NCI-H2029 (cell line): Measurements from ENCODE around the gene PCK2.

Source experiments
- DNase-seq: peaks from one replicate; lab custom pipeline; 2025; lab: John Stamatoyannopoulos, UW

PCK2 gene

DNA sequence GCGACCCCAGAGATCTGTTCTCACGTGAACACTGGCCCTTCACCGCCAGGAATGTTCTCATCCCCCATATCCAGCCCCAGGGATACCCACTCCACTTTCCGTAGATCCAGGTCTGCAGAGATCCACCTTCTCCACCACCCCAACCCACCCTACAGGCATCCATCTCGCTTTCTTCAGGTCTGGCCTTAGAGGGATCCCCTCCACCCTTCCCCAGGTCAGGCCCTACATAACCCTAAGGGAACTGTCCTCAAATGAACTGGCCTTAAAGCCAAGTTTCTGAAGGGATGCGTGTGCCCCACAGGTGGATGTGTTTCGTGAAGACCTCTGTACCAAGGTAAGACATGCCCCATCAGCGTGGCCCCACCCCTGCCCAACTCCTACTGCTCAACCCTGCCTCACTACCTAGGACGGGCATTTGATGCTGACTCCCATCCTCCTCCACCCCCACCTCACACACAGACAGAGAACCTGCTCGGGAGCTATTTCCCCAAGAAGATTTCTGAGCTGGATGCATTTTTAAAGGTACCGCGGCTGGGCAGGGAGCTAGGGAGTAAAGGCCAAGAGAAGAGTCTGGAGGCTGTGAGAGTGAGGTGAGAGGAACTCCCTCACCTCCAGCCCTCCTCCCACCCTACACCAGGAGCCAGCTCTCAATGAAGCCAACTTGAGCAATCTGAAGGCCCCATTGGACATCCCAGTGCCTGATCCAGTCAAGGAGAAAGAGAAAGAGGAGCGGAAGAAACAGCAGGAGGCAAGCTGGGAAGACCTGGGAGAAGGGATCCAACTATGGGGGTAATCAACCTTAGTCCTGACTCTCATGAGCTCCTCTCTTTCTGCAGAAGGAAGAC lies 42.8 kb downstream of the PCK2 start:
- no peak for DNase-seq

DNA sequence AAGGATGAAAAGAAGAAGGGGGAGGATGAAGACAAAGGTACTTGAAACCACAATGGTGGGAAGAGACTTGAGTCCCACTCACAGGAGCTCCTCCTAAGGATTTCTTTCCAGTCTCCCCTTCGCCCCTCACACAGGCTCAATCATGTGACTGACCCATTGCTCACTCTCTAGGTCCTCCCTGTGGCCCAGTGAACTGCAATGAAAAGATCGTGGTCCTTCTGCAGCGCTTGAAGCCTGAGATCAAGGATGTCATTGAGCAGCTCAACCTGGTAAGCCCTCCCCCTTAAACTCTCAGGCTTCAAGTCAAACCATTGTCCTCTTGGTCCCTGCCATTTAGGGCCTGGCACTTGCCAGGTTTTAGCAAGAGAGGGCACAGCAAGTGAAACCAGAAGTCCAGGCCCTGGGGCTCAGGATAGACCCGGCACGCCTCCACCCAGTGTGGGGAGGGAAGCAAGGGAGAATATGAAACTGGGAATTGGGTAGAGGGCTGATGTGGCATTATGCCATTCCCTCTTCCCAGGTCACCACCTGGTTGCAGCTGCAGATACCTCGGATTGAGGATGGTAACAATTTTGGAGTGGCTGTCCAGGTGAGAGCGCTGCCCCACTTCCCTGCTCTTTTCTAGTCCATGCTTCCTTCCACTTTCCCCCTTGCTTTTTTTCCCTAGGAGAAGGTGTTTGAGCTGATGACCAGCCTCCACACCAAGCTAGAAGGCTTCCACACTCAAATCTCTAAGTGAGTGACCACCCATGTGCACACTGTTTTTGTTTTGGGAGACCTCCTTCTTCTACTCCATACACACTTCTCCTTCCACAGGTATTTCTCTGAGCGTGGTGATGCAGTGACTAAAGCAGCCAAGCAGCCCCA lies 43.7 kb downstream of the PCK2 start:
- no peak for DNase-seq

DNA sequence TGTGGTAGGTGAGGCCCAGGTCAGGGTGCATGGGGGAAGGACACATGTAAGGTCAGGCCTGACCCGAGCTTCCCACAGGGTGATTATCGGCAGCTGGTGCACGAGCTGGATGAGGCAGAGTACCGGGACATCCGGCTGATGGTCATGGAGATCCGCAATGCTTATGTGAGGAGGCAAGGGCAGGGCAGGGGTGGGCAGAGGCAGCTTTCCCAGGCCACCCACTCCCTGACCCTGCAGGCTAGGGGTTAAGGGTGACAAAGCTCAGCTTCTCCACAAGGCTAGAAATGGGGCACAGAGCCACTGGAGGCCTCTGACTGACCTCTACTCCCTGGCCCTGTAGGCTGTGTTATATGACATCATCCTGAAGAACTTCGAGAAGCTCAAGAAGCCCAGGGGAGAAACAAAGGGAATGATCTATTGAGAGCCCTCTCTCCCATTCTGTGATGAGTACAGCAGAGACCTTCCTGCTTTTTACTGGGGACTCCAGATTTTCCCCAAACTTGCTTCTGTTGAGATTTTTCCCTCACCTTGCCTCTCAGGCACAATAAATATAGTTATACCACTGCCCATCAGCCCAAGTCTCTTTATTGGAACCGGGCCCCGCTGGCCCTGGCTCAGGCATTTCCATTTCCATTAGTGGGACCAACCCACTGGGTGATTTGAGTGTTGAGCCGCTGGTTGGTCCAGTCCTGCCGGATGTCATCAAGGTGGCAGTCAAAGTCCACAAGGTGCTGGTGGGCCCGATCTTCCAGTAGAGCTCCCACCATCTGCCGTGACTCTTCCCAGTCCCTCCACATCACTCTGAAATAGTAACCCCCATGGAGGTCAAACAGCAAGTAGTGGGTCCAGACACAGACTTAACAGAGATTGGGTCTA lies 44.5 kb downstream of the PCK2 start:
- DNase-seq, result no peak

DNA sequence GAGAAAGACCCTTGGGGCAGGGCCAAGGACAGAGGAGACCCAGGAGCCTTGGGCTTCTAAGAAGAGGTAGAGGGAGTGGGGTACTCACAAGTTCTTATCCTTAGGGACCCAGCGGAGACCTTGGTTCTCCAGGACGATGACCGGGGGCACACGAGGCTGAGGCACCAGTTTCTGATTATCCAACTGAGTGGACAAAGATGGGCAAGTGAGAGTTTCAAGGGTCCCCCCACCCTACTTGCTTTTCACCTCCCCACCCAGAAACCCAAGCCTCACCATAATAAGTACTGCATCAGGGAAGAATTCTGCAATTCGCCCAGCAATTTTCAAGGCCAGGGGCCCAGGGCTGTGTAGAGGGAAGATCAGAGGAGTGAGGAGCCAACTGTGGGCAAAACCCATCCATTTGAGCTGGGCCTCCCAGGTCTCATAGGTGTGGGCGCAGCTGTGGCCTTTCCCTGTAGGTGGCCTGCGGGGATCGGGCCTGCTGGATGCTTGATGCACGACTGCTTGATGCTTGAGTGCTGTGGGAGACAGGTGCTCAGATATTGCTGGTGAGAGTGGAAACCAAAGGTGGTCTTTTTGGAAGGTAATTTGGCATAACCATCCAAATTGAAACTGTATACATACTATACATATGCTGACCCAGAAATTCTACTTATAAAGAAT lies 45.3 kb downstream of the PCK2 start:
- DNase-seq, result no peak

DNA sequence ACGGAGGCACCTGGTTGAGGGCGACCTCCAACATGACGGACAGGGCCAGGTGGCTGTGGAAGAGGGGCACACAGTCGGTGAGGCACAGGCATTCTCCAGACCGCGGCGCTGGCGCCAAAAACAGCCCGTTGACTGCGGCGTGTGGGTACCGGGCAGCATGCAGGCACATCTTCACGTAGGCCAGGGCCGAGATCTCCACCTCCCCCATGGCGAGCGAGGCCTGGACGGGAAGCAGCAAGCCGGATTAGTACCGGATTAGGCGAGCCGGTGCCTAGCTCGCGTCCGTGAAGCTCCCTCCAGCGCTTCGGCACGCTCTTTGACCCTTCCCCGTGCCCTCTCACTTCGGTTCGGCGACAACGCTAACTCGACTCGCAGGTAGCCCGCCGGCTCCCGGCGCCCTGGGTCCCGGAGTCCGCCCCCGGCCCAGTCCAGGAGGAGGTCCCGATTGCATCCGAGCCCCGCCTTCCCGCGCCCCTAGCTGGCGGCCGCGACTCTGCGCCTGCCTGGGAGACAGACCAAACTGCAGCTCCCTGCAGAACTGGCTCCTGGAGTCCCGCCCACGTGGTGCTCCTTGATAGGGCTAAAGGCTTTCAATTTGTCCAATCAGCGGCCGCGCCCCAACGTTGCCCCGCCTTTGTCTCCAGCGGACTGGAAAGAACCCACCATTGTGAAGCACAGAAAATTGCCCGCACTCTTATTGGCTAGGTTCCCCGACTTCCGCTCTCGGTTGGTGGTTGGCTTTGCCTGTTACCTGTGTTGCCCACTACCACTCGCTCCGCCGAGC lies 47.2 kb downstream of the PCK2 start, which contains the start of gene EMC9:
Gene EMC9, minus strand, starts transcription at position 495 of the 784 bp plus-strand sequence. Its CDS starts 287 bp downstream, at position 208.
- DNase-seq, result peak; percentile 99

DNA sequence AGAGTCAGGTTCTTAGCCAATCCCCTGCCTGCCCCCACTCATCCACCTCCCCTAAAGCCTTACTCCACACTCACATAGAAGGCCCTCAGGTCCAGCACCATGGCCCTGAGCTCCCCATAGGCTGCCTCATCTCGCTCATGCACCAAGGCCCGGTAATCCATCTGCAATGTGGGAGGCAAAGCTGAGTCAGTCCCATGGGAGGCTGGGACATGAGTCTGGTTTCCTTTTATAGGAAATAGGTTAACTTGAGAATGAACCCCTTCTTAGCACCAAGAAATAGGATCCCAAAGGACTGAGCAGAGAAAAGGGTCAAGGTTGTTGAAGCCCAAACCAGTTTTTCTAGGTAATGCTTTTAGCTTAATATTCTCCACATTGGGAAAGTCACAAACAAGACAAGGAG lies 49.4 kb downstream of the PCK2 start:
- DNase-seq, result no peak

DNA sequence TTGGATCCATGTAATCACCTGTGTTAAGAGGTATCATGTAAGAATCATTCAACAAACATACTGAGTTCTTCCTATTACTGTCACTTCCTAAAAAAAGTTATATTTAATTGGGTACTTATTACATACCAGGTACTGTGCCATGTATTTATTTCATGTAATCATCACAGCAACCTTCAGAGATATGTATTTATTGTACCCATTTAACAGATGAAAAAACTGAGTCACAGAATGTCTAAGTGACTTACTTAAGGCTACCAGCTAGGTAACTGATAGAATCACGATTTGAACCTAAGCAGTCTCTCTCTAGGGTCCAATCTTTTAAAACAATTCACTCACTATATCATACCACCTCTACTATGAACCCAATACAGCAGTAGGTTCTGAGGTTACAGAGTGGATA lies 50.3 kb downstream of the PCK2 start:
- DNase-seq, result no peak

DNA sequence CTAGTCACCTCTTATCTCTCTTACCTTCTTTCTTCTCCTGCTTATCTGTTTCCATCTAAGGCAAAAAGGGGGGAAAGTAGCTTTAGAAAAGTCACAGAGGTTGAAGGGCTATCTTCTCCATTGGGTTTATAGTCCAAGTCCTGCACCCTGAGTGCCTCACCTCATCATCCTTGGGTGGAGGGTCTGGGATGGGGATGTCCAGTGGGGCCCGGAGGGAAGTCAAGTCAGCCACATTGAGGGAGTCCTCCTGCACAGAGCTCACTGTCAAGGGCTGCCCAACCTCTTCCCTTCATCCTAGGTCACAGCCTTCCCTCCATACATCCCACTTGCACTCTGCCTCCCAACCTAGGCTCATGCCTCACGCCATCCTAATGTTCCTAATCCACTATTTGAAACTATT lies 51.1 kb downstream of the PCK2 start:
- no peak for DNase-seq

DNA sequence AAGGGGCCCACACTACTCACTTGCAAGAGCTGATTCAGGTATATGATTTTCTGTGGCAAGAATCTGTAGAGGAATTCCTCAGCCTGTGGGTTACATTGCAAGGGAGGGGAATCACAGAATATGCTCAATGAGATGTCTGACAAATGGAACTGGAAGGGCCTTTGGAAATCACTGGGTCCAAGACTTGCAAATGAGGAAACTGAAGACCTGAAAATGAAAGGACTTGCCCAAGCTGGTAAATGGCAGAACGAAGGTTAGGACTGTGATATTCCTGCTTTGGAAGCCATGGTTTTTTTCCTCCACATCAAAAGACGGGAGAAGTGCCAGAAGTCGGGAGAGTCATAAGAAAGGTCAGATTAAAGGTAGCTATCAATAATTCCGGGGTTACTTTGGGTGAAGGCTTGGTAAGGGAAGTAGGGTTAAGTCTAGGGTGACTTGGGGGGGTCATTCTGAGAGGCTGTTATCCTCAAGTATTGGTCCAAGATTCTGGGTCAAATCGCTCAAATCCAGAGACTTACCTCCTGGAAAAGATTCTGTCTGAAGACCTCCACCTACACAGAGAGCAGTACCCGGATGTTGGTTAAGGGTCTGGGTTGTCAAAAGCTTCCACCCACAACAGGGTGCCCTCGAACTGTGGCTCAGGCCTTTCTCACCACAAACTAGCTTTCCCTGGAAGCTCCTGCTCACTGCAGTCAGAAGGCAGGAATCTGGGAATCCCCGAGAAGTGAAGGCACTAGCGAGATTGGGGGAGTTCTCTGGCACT lies 51.8 kb downstream of the PCK2 start:
- no peak for DNase-seq

DNA sequence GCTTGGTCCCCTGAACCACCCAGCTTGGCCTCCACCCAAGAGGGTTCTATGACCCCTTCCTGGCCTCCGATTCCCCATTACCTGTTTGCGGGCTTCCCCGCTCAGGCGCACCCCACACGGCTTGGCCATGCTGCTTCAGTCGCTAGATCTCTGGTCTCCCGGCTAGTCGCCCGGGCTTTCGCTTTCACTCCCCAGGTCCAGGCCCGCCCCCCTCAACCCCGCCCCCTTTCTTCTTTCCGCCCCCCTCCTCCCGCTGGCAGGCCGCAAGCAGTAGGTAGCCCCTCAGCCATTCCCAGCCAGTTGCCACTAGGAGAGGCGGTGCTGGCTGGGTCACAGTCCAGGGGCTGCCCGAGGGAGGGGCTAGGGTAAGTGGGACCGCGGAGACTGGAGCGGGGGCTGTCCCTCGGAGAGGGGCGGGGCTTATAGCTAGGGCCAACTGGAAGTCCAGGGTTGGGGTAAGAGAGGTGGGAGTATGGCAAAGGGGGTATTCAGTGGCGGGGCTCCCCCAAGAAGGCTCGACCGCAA lies 52.4 kb downstream of the PCK2 start, which contains the start of gene PSME2:
Gene PSME2, minus strand, starts transcription at position 158 of the 525 bp plus-strand sequence. Its CDS starts 29 bp downstream, at position 129.
- peak; percentile 97 for DNase-seq

DNA sequence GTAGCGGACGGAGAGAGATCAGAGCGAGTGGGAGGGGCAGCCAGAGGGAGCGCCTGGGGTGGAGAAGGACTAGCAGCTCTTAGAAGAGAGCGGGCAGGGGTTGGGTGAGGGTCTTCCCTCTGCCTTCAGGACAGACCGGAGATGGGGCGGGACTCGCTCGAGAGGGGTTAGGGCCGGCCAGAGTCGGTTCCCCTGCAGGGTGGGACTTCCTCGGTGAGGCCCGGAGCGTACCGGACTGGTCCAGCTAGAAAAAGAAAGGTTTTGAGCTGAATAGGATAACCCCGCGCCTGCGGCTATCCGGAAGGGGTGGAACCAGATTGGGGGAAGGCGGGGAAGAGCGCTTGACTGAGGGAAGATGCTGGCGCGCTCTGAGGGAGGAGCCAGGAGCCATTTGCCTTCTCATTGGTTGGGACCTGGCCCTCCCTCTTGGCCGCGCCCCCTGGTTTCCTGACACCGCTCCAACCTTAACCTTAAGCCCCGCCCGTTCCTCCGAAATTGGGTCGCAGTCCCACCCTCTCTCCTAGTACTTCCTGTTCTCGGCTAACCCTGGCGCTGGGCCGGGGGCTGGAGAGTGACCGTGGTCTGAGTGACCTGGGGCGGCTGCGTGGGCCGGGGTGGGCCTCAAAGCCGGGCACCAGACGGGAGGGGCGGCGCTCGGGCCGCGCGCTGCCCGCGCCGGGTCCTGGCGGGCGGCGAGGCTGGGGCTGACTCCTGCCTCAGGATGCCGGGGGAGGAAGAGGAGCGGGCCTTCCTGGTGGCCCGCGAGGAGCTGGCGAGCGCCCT lies 53.1 kb downstream of the PCK2 start, which contains the start of gene RNF31:
Gene RNF31, plus strand, starts transcription at position 521 of the 783 bp plus-strand sequence. Its CDS starts 201 bp downstream, at position 722.
- DNase-seq, result peak; percentile 98

DNA sequence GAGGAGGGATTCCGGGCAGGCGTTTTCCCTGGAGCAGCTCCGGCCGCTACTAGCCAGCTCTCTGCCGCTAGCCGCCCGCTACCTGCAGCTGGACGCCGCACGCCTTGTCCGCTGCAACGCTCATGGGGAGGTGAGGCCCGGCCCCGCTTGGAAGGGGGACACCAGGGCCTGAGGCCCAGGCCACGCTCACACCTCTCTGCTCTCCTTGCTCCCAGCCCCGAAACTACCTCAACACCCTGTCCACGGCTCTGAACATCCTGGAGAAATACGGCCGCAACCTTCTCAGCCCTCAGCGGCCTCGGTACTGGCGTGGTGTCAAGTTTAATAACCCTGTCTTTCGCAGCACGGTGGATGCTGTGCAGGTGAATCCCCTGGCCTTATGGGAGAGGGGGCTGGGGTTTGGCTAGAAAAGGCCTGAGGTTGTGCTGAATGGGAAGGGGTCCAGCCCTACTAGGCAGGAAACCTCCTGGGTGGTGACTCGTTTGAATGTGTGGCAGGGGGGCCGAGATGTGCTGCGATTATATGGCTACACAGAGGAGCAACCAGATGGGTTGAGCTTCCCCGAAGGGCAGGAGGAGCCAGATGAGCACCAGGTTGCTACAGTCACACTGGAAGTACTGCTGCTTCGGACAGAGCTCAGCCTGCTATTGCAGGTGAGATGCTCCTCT lies 53.8 kb downstream of the PCK2 start:
- no peak for DNase-seq

DNA sequence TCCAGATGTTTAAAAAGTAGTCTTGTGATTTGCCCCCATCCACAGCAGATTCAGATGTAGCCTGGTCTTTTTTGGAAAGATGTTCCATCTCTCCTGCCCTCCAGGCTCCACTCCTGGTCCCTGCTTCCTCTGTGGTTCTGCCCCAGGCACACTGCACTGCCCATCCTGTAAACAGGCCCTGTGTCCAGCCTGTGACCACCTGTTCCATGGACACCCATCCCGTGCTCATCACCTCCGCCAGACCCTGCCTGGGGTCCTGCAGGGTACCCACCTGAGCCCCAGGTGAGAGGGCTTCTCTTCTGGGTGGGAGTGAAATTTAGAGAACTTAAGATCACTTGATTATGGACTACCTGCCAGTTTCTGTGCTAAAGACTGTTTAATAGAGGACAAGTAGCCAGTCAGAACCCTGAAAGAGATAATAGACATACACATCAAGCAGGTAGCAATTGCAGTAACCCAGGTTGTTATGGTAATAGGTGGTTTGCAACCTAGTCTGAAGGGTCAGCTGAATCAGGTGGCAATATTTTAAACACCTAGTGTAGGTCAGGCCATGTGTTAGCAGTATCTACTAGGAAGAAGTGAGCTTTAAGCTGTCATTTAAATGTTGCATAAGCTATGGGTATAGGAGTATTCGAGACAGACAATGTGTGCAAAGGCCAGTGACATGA lies 55.3 kb downstream of the PCK2 start:
- DNase-seq, result no peak

DNA sequence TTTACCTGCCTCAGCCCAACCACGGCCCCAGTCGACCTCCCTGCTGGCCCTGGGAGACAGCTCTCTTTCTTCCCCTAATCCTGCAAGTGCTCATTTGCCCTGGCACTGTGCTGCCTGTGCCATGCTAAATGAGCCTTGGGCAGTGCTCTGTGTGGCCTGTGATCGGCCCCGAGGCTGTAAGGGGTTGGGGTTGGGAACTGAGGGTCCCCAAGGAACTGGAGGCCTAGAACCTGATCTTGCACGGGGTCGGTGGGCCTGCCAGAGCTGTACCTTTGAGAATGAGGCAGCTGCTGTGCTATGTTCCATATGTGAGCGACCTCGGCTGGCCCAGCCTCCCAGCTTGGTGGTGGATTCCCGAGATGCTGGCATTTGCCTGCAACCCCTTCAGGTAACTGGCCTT lies 56.0 kb downstream of the PCK2 start:
- DNase-seq, result no peak

DNA sequence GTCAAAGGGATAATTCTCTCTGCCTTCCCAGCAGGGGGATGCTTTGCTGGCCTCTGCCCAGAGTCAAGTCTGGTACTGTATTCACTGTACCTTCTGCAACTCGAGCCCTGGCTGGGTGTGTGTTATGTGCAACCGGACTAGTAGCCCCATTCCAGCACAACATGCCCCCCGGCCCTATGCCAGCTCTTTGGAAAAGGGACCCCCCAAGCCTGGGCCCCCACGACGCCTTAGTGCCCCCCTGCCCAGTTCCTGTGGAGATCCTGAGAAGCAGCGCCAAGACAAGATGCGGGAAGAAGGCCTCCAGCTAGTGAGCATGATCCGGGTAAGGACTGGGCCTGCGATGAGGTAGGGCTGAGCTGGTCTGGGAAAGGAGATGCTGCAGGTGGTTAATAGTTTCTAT lies 56.5 kb downstream of the PCK2 start:
- DNase-seq, result no peak

DNA sequence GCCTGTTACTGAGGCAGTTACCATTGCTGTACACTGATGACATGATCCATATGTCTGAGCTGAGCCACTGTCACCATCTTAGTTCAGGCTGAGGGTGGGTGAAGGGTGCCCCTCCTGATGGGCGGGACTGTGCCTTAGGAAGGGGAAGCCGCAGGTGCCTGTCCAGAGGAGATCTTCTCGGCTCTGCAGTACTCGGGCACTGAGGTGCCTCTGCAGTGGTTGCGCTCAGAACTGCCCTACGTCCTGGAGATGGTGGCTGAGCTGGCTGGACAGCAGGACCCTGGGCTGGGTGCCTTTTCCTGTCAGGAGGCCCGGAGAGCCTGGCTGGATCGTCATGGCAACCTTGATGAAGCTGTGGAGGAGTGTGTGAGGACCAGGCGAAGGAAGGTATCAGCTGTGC lies 56.9 kb downstream of the PCK2 start:
- DNase-seq, result no peak

DNA sequence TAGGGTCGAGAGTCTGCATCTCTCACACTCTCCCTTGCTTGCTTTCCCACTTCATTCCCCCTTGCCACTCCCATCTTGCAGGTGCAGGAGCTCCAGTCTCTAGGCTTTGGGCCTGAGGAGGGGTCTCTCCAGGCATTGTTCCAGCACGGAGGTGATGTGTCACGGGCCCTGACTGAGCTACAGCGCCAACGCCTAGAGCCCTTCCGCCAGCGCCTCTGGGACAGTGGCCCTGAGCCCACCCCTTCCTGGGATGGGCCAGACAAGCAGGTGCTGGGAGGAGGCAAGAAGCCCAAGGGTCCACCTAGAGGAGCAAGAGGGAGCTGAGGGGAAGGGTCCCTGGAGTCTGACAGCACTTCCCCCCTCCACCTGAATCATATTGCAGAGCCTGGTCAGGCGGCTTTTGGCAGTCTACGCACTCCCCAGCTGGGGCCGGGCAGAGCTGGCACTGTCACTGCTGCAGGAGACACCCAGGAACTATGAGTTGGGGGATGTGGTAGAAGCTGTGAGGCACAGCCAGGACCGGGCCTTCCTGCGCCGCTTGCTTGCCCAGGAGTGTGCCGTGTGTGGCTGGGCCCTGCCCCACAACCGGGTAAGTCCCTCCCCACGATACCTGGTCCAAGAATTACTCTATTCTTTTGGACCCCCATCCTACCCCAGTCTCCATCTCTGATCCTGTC lies 57.4 kb downstream of the PCK2 start:
- DNase-seq, result no peak
